Measurements from ENCODE around the gene KNL1. TPM values are rescaled to one million over a fixed set of nuclear protein-coding genes. Genes with fewer than 3 reads are reported as not detected.

KNL1 gene
- total RNA-seq, 1 experiment from 2014 or later, result 25.8 TPM

GRCh38 chr15:40555876-40556275 is 38.2 kb upstream of the KNL1 start:
- Histone ChIP-seq H3K9ac (ENCODE audit: low read length) (no peak overlapping the region), H3K36me3 (ENCODE audit: insufficient read depth, low read length) (peaks cover 15% of the 10 kb centered on the region; the same call in 1 of the 2 replicates), H3K9me3 (ENCODE audit: low read length) (no peaks in the 10 kb centered on the region), H3K27ac (ENCODE audit: low read length) (no peak overlapping the region), H2AFZ (ENCODE audit: low read length) (no peak overlapping the region), H4K20me1 (ENCODE audit: insufficient read depth, low read depth, low read length) (no peaks in the 10 kb centered on the region), H3K4me2 (ENCODE audit: low read depth, low read length, poor library complexity, severe bottlenecking) (no peak overlapping the region), H3K4me3 (ENCODE audit: low read length) (no peak overlapping the region), H3K27me3 (ENCODE audit: low read length) (no peaks in the 10 kb centered on the region), H3K79me2 (ENCODE audit: low read length) (peaks cover 3% of the 10 kb centered on the region; the same call in 1 of the 2 replicates), H3K4me1 (ENCODE audit: low read length) (peaks cover 22% of the 10 kb centered on the region), H3K9me2 (replicated peaks; ENCODE audit: insufficient read depth, low read length) (no peaks in the 10 kb centered on the region)
- no peak for DNase-seq

GRCh38 chr15:40558952-40559742 is 34.9 kb upstream of the KNL1 start:
- H3K9me3 ChIP-seq (ENCODE audit: low read length), result no peaks in the 10 kb centered on the region
- H3K9ac ChIP-seq (ENCODE audit: low read length), result no peak overlapping the region
- H3K36me3 ChIP-seq (ENCODE audit: insufficient read depth, low read length), result 0 out of 2 replicates have a peak, but pooled peaks cover 9% of the 10 kb centered on the region
- H3K27me3 ChIP-seq (ENCODE audit: low read length), result no peaks in the 10 kb centered on the region
- H3K4me2 ChIP-seq (ENCODE audit: low read depth, low read length, poor library complexity, severe bottlenecking), result no peak overlapping the region
- H4K20me1 ChIP-seq (ENCODE audit: insufficient read depth, low read depth, low read length), result no peaks in the 10 kb centered on the region
- peaks cover 22% of the 10 kb centered on the region for H3K79me2 ChIP-seq (ENCODE audit: low read length)
- H3K4me3 ChIP-seq (ENCODE audit: low read length), result no peak overlapping the region
- H2AFZ ChIP-seq (ENCODE audit: low read length), result no peak overlapping the region
- no peak overlapping the region for H3K27ac ChIP-seq (ENCODE audit: low read length)
- no peak for DNase-seq
- no peaks in the 10 kb centered on the region for H3K9me2 ChIP-seq (replicated peaks; ENCODE audit: insufficient read depth, low read length)
- peaks cover 16% of the 10 kb centered on the region for H3K4me1 ChIP-seq (ENCODE audit: low read length)

GRCh38 chr15:40562691-40563090 is 31.4 kb upstream of the KNL1 start:
- H3K27ac ChIP-seq (ENCODE audit: low read length), result no peak overlapping the region
- H3K9me3 ChIP-seq (ENCODE audit: low read length), result no peaks in the 10 kb centered on the region
- no peaks in the 10 kb centered on the region for H3K27me3 ChIP-seq (ENCODE audit: low read length)
- no peak overlapping the region for H3K9ac ChIP-seq (ENCODE audit: low read length)
- DNase-seq, result no peak
- H3K79me2 ChIP-seq (ENCODE audit: low read length), result peaks cover 28% of the 10 kb centered on the region
- H3K36me3 ChIP-seq (ENCODE audit: insufficient read depth, low read length), result no peaks in the 10 kb centered on the region
- no peak overlapping the region for H3K4me3 ChIP-seq (ENCODE audit: low read length)
- no peaks in the 10 kb centered on the region for H3K9me2 ChIP-seq (replicated peaks; ENCODE audit: insufficient read depth, low read length)
- H3K4me2 ChIP-seq (ENCODE audit: low read depth, low read length, poor library complexity, severe bottlenecking), result no peak overlapping the region
- no peaks in the 10 kb centered on the region for H4K20me1 ChIP-seq (ENCODE audit: insufficient read depth, low read depth, low read length)
- no peak overlapping the region for H2AFZ ChIP-seq (ENCODE audit: low read length)
- H3K4me1 ChIP-seq (ENCODE audit: low read length), result peaks cover 28% of the 10 kb centered on the region

GRCh38 chr15:40563426-40563825 is 30.6 kb upstream of the KNL1 start:
- Histone ChIP-seq H4K20me1 (ENCODE audit: insufficient read depth, low read depth, low read length) (no peaks in the 10 kb centered on the region), H3K27ac (ENCODE audit: low read length) (no peak overlapping the region), H3K79me2 (ENCODE audit: low read length) (peaks cover 28% of the 10 kb centered on the region), H3K4me1 (ENCODE audit: low read length) (peaks cover 31% of the 10 kb centered on the region), H3K27me3 (ENCODE audit: low read length) (no peaks in the 10 kb centered on the region), H3K4me2 (ENCODE audit: low read depth, low read length, poor library complexity, severe bottlenecking) (peak overlapping the region; percentile 90), H2AFZ (ENCODE audit: low read length) (no peak overlapping the region), H3K9ac (ENCODE audit: low read length) (no peak overlapping the region), H3K4me3 (ENCODE audit: low read length) (no peak overlapping the region; the same call in 1 of the 2 replicates), H3K36me3 (ENCODE audit: insufficient read depth, low read length) (no peaks in the 10 kb centered on the region), H3K9me2 (replicated peaks; ENCODE audit: insufficient read depth, low read length) (no peaks in the 10 kb centered on the region), H3K9me3 (ENCODE audit: low read length) (no peaks in the 10 kb centered on the region)
- DNase-seq, result no peak

- DNase-seq, result peak; percentile 99
- Histone ChIP-seq H4K20me1 (ENCODE audit: insufficient read depth, low read depth, low read length) (no peaks in the 10 kb centered on the region), H2AFZ (ENCODE audit: low read length) (peak within 1 kb of the TSS; percentile 76), H3K36me3 (ENCODE audit: insufficient read depth, low read length) (no peaks in the 10 kb centered on the region), H3K9me3 (ENCODE audit: low read length) (no peaks in the 10 kb centered on the region), H3K27ac (ENCODE audit: low read length) (peak within 1 kb of the TSS; percentile 58), H3K79me2 (ENCODE audit: low read length) (peaks cover 34% of the 10 kb centered on the region), H3K4me3 (ENCODE audit: low read length) (peak within 1 kb of the TSS; percentile 82), H3K4me2 (ENCODE audit: low read depth, low read length, poor library complexity, severe bottlenecking) (peak within 1 kb of the TSS; percentile 90), H3K27me3 (ENCODE audit: low read length) (no peaks in the 10 kb centered on the region), H3K4me1 (ENCODE audit: low read length) (peaks cover 36% of the 10 kb centered on the region), H3K9me2 (replicated peaks; ENCODE audit: insufficient read depth, low read length) (no peaks in the 10 kb centered on the region), H3K9ac (ENCODE audit: low read length) (peak within 1 kb of the TSS; percentile 90)
These were observed 29.3 kb upstream of the KNL1 start, which contains the start of gene CCDC32 for GRCh38 chr15:40564591-40565332. TSS of gene CCDC32 (minus strand) at chr15:40565042. CDS start at chr15:40563015, 2,027 bp downstream.

- Histone ChIP-seq H3K9me3 (ENCODE audit: low read length) (no peaks in the 10 kb centered on the region), H3K27me3 (ENCODE audit: low read length) (no peaks in the 10 kb centered on the region), H3K27ac (ENCODE audit: low read length) (no peak overlapping the region), H2AFZ (ENCODE audit: low read length) (peak overlapping the region; percentile 76), H3K36me3 (ENCODE audit: insufficient read depth, low read length) (no peaks in the 10 kb centered on the region), H3K9ac (ENCODE audit: low read length) (peak overlapping the region; percentile 53), H4K20me1 (ENCODE audit: insufficient read depth, low read depth, low read length) (no peaks in the 10 kb centered on the region; the same call in 1 of the 2 replicates), H3K4me1 (ENCODE audit: low read length) (peaks cover 43% of the 10 kb centered on the region), H3K4me3 (ENCODE audit: low read length) (peak overlapping the region; percentile 82), H3K9me2 (replicated peaks; ENCODE audit: insufficient read depth, low read length) (no peaks in the 10 kb centered on the region), H3K4me2 (ENCODE audit: low read depth, low read length, poor library complexity, severe bottlenecking) (peak overlapping the region; percentile 90), H3K79me2 (ENCODE audit: low read length) (peaks cover 43% of the 10 kb centered on the region)
- no peak for DNase-seq
These were observed 28.5 kb upstream of the KNL1 start for GRCh38 chr15:40565333-40566238.

- no peak overlapping the region for H3K4me3 ChIP-seq (ENCODE audit: low read length)
- no peaks in the 10 kb centered on the region for H3K9me2 ChIP-seq (replicated peaks; ENCODE audit: insufficient read depth, low read length)
- H2AFZ ChIP-seq (ENCODE audit: low read length), result peak overlapping the region; percentile 82
- peaks cover 49% of the 10 kb centered on the region for H3K79me2 ChIP-seq (ENCODE audit: low read length)
- no peaks in the 10 kb centered on the region for H3K27me3 ChIP-seq (ENCODE audit: low read length)
- peaks cover 8% of the 10 kb centered on the region for H3K36me3 ChIP-seq (ENCODE audit: insufficient read depth, low read length)
- H3K4me2 ChIP-seq (ENCODE audit: low read depth, low read length, poor library complexity, severe bottlenecking), result peak overlapping the region; percentile 23
- H4K20me1 ChIP-seq (ENCODE audit: insufficient read depth, low read depth, low read length), result no peaks in the 10 kb centered on the region; the same call in 1 of the 2 replicates
- peaks cover 45% of the 10 kb centered on the region for H3K4me1 ChIP-seq (ENCODE audit: low read length)
- 0 out of 2 replicates have a peak overlapping the region, but pooled peaks have one; percentile 35 for H3K9ac ChIP-seq (ENCODE audit: low read length)
- H3K9me3 ChIP-seq (ENCODE audit: low read length), result no peaks in the 10 kb centered on the region
- peak; percentile 80 for DNase-seq
- no peak overlapping the region for H3K27ac ChIP-seq (ENCODE audit: low read length)
These were observed 26.9 kb upstream of the KNL1 start for GRCh38 chr15:40567111-40567510.

Measured in Karpas-422 (cell line).